OCI-LY7 (cell line): ENCODE measurements around the gene IGFBP2.

Experiments
- EZH2phosphoT487 ChIP-seq: fragments of 200-600 bp; sonication (generic); IDR thresholded peaks from 2 replicates; pipeline ENCODE4 v1.6.1; 2018; ENCODE audit warnings: low read depth, borderline replicate concordance, mild to moderate bottlenecking, mixed run types, antibody characterized with exemption, low read length, moderate library complexity, mixed read lengths
- TF ChIP-seq, protein P1 (sequence below): fragments of 200-600 bp; sonication (generic); conservative IDR thresholded peaks from 2 replicates; pipeline ENCODE4 v1.5.1; 2014; ENCODE audit warnings: mild to moderate bottlenecking, antibody characterized with exemption, low read length, moderate library complexity, mixed read lengths

- TF ChIP-seq, protein P1, sequence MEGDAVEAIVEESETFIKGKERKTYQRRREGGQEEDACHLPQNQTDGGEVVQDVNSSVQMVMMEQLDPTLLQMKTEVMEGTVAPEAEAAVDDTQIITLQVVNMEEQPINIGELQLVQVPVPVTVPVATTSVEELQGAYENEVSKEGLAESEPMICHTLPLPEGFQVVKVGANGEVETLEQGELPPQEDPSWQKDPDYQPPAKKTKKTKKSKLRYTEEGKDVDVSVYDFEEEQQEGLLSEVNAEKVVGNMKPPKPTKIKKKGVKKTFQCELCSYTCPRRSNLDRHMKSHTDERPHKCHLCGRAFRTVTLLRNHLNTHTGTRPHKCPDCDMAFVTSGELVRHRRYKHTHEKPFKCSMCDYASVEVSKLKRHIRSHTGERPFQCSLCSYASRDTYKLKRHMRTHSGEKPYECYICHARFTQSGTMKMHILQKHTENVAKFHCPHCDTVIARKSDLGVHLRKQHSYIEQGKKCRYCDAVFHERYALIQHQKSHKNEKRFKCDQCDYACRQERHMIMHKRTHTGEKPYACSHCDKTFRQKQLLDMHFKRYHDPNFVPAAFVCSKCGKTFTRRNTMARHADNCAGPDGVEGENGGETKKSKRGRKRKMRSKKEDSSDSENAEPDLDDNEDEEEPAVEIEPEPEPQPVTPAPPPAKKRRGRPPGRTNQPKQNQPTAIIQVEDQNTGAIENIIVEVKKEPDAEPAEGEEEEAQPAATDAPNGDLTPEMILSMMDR: no peak
- no peak for TF ChIP-seq EZH2phosphoT487
Observed at GRCh38 chr2:216679658-216680024, 46.4 kb downstream of the IGFBP2 start.
